ENCODE measurements around the gene CHRNA1. TPM values are rescaled to one million over a fixed set of nuclear protein-coding genes. Genes with fewer than 3 reads are reported as not detected.

The CHRNA1 gene
- not detected in 2 replicates for total RNA-seq (2014; rRNA removed; shearing (Covaris generic))

DNA sequence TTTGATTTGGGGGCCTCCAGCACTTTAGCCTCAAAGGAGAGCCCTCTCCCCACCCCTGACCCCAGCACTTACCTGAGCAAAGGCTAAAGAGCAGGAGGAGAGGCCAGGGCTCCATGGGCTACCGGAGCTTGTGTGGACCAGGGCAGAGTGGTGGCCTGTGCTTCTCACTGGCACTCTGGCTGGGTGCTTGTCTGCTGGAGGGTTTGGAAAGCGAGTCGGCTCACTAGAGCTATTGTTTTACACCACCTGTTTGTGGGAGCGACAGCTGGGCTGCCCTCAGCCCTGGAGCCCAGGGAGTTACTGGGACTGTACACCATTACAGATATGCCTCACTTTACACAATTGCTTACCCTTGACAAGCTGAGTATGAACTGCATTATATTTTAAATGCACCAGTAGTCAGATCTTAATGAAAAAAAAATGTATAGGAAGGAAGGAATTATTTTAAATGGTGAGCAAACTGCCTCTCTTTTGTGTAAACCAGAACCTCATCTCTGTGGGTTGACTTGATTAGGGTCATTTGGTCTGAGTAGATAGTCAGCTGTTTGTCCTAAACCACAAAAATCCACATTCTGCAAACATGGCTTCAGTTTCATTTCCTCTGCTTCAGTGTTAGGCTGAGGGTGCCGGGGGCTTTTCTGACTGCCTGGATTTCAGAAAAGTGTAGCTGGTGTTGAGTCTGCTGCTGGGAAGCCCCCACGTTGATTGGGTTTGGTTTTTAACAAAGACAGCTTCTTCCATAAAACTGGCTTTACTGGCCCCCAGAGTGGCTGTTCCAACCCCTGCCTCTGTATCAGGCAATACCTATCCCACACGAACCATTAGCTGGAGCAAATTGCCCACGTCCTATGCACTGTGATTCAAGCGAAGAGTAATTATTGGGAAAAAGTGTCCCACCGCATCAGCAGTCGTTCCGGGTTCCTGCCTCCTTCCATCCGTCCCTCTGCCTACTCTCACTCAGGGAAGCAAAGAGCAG is at the start of gene CHRNA1:
TSS of gene CHRNA1 (minus strand) at position 193 of the 976 bp plus-strand sequence. CDS start at position 115, 78 bp downstream.
- peak; percentile 47 for DNase-seq (ENCODE audit: low read depth)

DNA sequence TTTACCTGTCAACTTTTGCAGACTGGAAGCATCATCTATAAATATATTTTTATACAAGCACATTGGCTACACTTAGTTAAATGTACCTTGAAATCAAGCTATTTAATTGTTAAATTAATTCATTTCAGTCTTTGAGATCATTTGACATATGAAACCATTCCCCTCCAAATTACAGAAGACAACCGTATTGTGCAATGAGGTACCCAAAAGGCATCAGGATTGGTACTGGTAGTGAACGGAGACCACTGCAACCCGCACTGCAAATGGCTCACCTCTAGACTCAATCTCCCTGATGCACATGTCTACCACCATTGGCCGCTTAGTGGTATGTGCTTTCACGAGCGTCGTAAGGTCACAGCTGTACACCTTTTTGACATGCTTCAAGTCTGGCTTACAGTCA is 47.8 kb upstream of the CHRNA1 start:
- no peak for DNase-seq (ENCODE audit: low read depth)

DNA sequence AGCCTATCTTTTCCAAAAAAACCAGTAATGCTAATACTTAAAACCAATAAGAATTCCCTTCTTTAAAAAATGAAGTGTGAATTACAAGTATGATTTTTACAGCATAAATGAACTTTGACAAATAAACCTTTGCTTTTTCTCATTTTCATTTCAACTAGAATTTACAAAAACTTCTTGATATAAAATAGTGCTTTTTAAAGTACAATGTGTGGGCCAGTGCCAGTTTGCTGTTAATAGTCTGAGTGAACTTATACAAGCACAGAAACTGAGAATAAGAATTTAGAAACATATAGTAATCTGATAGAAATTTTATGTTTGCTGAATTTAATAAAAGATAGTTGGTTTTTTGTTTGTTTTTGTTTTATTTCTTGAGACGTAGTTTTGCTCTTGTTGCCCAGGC is 43.7 kb upstream of the CHRNA1 start:
- DNase-seq (ENCODE audit: low read depth), result no peak

DNA sequence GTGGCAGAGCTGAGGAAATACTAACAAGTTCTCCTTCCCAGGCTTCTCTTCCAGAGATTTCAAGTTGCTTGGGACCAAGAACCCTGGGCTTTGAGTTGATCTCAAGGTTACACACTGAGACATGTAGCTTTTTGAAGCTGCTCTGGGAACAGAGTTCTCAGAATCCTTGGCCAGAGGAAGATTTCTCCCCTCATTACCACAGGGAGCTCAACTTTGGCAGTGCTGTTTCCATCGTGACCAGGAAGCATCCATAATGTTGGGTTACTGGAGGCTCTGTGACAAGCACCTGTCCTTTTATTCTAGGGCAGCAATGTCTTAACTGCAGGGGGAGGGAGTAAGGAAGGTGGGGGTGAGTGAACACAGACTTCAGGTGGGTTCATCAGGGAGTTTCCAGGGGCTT is 41.5 kb upstream of the CHRNA1 start:
- DNase-seq (ENCODE audit: low read depth), result no peak

DNA sequence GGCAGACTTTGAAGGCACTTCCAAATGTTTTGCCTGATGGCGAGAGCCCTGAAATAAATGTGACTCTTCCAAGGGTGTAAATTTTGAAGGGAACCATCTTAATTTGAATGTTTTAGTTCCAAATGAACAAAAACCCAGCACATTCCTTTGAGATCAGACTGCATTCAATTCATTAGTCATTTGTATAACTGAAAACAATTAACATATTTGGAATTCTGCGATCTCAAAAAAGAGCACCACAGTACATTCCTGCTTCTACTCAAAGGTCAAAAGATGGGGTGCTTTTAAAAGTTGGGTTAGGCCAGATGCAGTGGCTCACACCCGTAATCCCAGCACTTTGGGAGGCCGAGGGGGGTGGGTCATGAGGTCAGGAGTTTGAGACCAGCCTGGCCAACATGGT is 38.2 kb upstream of the CHRNA1 start:
- no peak for DNase-seq (ENCODE audit: low read depth)

DNA sequence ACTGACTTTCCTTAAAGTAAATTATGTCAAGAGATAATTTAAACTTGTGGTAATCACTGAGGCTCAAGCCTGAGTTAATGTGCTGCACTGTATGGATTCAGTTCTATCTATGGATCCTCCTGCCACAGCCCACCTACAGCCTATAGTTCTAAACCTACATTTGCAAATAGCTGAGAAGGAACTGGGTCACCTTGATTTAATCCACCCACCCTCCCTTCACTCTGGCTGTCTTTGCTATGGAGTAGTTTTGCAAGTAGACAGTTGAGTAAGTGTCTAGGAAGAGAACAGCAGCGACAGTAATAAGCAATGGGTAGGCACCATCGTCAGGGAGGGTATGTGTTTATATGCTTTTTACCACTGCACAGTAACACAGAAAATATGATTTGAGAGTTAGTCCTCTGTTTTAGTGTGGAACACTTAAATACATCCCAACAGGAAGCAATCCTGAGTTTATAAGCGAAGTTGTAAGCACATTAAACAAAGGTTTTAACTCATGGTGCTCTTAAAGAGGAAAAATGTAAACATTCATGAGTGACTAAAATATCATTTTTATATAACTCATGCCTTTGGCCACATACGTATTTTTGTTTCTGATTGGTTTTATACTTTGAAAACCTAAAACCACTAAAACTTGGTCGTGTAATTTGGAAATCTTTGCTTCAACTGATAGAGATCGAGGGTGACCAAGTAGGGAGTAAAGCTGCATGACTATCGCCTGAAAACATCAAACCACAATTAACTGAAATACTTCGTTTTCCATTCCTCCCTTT is 36.3 kb upstream of the CHRNA1 start:
- DNase-seq (ENCODE audit: low read depth), result no peak

DNA sequence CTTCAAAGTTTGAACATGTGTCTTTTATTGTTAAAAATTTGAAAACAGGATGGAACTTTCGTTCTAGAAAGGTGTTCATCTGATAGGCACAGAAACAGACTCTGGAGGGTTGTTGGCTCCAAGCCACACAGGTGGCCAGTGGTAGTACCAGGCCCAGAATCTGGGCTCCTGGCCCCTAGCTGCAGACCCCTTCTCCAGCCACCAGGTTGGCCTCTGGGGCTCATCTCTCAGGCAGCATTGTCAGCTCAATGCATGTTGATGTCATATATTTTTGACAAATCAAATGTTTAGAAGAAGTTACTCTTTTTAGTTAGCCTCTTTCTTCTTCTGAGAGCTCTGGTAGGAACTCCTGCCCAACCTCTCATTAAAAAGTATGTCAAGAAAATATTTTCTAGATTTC is 34.5 kb upstream of the CHRNA1 start:
- DNase-seq (ENCODE audit: low read depth), result no peak

DNA sequence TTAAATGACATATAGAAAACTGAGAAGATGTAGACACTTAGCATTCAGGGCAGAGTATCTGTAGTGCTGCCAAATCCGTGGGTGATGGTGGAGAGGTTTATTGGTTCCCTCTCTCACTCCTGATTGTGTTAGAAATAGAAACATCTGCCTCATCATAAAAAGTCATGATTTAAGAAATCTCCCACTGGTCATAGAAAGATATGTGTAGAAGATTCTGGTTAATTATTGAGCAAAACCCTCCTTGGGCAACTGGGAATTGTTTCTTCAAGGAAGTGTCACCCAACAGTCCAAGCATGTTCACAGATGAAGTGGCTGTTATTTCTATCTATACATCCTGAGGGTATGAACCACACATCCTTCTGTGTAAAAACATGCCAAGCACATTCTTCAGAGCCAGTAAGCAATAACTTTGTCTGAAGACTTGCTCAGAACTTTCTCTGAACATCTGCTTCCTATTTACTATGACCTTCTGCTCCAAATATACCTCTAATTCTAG is 33.6 kb upstream of the CHRNA1 start:
- DNase-seq (ENCODE audit: low read depth), result no peak

DNA sequence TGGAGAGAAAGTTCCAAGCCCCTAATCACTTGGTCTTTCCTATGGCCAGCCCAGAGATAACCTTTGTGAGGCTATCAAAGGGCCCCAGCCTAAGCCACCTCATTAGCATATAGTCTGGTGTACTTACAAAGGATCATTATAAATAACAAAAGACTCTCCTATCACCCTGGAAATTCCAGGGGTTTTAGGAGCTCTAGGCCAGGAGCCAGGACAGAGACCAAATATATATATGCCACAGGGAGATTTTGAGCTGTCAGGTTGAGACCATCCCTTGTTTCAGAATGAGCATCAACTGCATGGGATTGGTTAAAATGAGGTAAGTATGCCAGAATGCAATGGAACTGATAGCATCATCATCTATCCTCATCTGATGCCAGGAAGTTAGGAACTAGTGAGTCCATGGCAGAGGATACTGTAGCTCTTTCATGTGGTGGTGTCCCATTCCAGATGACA is 32.1 kb upstream of the CHRNA1 start:
- DNase-seq (ENCODE audit: low read depth), result no peak

DNA sequence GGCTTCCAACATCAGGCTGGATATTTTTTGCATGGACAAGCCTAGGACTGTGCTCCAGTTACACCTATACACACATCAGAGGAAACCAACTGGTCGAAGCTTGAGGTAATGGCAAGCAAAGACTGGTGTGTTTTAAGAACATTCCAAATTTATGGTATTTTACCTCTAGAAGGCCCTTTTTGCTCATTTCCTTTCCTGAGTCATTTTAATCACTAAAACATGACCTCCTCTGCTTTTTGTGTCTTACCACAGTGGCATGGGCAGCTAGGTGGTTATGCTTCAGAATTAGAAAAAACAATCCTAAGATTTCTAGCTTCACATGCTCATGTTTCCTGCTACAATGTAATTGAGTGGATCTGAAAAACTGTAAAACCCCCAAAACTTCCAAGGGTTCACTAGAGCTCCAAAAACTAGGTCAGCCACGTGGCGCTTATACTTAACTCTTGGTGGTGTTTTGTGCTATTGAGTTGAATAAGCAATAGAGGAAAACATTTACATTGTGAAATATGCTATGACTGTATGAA is 30.6 kb upstream of the CHRNA1 start:
- no peak for DNase-seq (ENCODE audit: low read depth)

DNA sequence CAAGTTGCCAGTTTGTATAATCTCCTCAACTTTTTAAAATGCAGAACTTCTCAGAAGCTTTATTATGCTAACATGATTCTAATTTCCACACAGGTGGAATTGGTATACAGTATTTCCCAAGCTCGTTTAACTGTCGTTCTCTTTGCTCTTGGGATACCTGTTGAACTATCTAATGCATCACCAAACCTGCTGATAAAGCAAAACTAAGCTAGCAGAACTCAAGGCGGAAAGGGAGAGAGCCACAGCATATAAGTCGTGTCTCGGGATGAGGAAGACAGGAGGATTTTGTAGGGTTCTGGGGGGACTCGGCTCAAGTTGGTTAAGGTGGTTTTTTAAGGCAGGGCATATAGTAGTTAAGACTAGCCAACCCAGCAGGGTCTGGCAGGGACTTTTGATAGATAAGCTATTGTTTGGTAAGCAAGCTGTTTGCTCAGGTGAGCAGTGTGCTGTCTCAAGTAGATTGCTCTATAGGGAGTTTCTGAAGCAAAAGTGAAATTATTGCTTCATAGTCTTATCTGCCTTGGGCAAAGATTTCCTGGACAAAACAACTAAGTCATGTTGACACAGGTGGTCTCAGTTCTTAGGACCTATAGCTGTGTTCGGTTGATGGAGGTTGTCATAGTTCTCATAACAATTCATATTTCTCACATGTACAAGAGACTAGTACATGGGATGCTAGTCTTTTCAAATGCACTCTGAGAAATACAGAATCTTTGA is 28.2 kb upstream of the CHRNA1 start:
- DNase-seq (ENCODE audit: low read depth), result no peak

DNA sequence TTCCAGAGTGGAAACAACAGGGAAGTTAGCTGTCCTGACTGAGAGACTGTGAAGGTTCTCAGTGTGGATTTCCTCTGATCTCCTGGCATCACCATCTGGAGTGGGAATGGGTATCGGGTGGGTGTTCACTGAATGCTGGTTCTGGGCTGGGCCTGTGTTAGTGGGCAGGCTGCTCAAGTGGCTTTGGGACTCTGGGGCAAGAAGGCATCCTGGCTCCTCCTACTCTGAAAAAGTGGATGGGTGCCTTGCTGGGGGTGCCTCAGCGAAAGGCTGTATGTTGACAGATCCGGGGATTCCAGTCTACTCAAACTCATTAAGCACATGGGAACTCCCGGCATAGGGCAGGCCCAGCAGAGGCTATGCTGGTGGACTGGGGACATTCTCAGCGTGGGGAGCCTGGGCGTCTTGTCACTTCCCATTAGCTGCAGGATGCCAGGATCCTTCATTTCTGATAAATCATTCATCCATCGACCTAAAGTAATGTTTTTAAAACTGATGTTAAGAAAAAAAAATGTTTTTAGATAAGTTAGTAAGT is 27.5 kb upstream of the CHRNA1 start:
- DNase-seq (ENCODE audit: low read depth), result no peak

DNA sequence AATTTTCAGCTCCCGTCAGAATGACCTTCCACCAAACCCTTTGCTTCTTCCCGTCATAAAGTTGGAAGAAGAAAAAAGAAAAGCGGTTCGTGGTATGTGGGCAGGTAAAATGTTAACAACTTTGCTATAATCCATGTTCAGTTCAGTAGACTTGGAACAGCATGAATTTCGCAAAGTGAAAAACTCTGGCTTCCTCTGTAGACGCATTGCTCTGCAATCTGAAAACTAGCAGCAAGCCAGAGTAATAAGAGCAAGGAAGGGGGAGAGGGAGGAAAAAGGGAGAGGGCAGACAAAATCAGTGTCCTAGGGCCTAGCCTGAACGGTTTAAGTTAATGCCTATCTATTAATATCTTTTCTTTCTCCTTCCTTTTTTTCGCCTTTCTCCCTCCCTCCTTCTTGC is 26.7 kb upstream of the CHRNA1 start:
- DNase-seq (ENCODE audit: low read depth), result no peak

DNA sequence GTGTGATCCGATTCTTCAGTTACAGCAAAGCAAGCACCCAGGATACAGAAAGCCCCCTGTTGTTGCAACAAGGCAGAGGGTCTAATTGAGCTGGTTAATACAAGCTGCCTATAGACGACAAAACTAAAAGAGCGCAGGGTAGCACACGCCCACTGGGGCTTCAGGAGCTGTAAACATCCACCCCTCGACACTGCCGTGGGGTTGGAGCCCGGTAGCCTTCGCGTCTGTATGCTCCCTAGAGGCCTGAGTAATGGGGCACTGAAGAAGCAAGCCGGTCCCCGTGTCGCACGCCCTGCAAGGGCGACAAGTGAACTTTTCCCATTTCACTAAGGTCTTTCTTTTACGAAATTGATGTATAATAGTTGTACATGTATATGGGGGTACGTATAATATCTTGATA is 24.7 kb upstream of the CHRNA1 start:
- DNase-seq (ENCODE audit: low read depth), result no peak

DNA sequence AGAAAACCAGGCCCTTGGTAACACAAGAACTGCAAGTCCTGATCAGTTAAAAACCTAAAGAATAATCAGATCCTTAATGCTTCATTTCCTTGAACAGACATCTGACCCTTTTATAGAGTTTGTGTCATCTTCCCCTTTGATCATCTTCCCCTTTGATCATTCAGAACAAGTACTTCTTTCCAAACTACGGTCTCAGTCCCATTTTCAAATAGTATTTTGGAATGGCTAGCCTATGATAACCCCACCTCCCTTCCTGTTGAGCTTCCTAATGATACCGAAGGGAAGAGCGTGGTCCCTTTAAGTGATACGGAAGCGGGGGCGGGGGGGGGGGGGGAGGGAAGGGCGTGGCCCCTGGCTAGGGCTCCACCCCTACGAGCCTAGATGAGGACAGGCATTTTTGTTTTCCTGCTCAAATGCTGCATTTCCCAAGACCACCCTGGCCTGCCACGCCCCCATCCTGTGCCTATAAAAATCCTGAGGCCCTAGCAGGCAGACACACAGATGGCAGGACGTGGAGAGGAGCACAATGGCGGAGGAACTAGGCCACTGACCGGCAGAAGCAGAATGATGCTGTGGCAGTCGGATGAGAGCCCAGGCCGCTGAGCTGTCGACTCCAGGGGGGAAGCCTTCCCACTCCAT is 24.1 kb upstream of the CHRNA1 start:
- no peak for DNase-seq (ENCODE audit: low read depth)

DNA sequence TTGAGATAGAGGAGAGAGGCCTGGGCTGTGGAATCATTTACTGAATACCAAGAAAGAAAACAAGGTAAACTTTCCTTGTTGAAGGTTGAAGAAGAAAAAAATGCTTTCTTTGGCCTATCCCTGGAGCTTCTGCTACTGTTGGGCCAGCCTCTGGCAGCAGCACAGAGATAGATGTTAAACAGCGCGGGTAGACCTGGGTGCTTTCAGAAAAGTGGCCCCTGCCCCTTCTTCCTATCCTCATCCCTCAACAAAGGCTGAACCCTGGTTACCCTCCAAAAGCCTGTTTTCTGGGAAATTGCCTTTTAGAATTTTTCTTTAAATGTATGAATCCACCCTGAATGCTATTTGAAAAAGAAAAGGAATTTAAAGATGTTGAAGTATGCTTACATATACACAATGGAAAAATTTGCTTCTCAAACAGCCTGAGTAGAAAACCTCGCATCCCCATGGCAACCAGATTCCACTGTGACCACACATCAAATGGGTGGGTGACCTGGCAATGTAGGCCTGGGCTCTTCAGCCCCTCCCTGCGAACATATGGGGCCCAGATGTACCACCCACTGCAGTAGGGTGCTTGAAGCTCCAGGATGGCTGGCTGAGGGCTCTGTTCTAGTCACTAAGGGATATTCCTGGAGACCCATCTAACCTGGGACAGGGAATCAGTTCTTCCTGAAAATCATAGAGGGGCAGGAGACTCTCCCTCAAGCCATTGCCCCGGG is 23.4 kb upstream of the CHRNA1 start:
- DNase-seq (ENCODE audit: low read depth), result peak; percentile 71

DNA sequence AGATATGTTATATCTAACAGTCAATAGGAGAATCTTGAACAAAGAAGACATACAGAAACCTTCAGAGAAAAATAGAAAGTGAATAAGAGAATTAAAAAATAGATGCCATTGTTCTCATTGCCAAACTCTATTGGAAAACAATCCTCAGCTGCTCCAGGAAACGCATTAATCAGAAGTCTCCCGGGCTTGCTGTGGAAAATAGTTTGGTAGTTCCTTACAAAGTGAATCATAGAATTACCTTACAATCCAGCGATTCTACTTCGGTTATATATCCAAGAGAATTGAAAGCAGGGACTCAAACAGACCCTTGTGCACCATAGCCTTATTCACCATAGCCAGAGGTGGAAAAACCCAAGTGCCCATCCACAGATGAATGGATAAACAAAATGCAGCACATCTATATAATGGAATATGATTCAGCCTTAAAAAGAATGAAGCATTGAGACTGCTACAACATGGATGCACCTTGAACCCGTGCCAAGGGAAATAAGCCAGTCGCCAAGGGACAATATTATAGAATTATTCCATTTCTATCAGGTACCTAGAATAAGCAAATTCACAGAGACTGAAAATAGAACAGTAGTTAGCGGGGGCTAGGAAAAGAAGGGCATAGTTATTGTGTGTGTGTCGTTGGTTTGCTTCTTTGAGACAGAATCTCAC is 21.9 kb upstream of the CHRNA1 start:
- DNase-seq (ENCODE audit: low read depth), result no peak

DNA sequence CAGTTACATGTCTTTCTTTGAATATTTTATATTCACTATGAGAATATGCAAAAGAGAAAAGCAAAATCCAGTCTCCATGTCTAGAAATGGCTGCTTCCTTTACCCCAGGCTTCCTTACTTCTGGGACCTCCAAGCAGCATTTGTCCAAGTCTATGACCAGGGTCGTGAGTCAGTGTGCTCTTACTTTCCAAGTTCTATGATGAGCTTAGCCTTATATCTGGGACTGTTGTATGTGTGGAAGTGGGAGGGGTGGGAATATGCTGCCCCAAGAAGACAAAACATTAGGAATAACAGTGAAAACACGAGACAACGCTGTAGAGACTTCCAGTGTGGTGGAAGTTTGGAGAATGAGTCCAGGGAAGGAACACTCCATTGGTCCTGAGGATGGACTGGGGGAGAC is 21.2 kb upstream of the CHRNA1 start:
- DNase-seq (ENCODE audit: low read depth), result no peak

DNA sequence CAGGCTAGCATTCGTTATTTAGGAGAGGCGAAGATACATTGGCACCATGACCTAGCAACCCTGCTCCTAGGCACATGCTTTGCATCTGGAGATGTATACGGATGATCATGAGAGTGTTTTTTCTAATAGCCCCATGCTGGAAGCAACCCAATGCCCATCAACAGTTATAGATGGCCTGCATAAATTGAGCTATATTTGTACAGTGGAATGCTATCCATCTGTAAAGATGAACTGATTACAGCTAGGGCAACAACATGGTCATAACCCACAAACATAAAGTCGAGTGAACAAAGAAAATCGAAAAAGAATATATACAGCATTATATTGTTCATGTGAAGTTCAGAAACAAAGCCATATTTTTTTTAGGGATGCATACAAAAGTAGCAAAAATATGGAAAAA is 20.6 kb upstream of the CHRNA1 start:
- DNase-seq (ENCODE audit: low read depth), result no peak

DNA sequence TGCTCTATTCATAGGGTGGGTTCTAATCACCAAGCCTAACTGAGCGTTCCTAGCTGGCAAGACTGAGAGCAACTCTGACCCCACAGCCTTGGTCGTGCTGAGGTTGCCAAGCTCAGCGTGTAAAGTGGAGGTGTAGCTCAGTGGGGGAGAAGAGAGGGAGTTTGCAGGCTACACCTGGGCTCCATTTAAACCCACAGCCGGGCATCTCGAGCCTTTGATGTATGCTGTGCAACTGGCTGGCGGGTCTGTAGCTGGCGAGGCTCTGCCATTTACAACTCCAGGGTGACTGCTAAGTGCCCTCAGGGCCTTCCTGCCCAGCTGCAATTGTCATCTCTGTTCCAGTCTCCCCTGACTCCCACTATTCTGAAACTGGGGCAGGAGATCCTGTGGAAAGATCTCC is 20.0 kb upstream of the CHRNA1 start:
- no peak for DNase-seq (ENCODE audit: low read depth)
